ENCODE measurements around the gene GPHN.
"Not testable (repeated sequence)": the region's sequence is repeated elsewhere in the genome, so short reads cannot be mapped to it uniquely, and the experiment has no call there.

Gene GPHN

GRCh38 chr14:66490143-66491111 lies 17.5 kb upstream of the GPHN start:
- DNase-seq = no peak
- H3K4me1 Mint-ChIP-seq = peaks cover 2% of the 10 kb centered on the region
- H3K9me3 Mint-ChIP-seq = no peaks in the 10 kb centered on the region
- CTCF ChIA-PET = no interaction called here
- no peak overlapping the region for H3K4me3 Mint-ChIP-seq
- no peaks in the 10 kb centered on the region for H3K27me3 Mint-ChIP-seq
- H3K36me3 Mint-ChIP-seq = no peaks in the 10 kb centered on the region
- H3K27ac Mint-ChIP-seq = no peak overlapping the region

DNA sequence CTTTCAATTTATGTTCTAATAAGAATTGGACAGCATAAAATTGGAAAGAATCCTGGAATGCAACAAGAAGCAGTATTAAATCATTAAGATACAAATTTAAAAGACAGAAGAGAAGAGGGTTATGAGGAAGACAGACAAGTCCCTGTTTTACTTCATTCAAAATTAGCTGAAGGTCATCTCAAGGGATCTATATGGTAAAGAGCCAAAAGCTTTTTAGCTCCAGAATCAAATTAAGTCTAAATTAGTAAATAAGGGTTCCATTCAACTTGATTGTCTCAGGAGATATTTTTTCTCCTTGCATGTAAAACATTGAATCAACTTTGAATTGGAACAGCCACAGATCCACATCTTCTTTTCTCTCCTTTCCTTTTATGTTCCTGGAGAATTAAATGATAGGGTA lies 14.2 kb upstream of the GPHN start:
- Mint-ChIP-seq H3K27ac (no peak overlapping the region), H3K27me3 (no peaks in the 10 kb centered on the region), H3K9me3 (no peaks in the 10 kb centered on the region), H3K4me3 (no peak overlapping the region), H3K36me3 (no peaks in the 10 kb centered on the region), H3K4me1 (peaks cover 22% of the 10 kb centered on the region)
- no peak for DNase-seq
- CTCF ChIA-PET = no interaction called here

GRCh38 chr14:66495218-66496098 lies 12.5 kb upstream of the GPHN start:
- Mint-ChIP-seq H3K36me3 (no peaks in the 10 kb centered on the region), H3K4me3 (no peak overlapping the region), H3K9me3 (no peaks in the 10 kb centered on the region), H3K4me1 (peaks cover 26% of the 10 kb centered on the region), H3K27ac (peak overlapping the region; percentile 60), H3K27me3 (no peaks in the 10 kb centered on the region)
- CTCF ChIA-PET = interaction anchor here (0.7 to 1.1 kb wide), 5 partner anchors 8 to 663 kb away, joined by 3 to 5 read pairs (median 3); partner anchors contain the start of gene GPHN
- DNase-seq = peak; percentile 50

- peak overlapping the region; percentile 82 for H3K27ac Mint-ChIP-seq
- no peak overlapping the region for H3K4me3 Mint-ChIP-seq
- no peaks in the 10 kb centered on the region for H3K9me3 Mint-ChIP-seq
Observed at GRCh38 chr14:66496188-66496807, 11.6 kb upstream of the GPHN start.

GRCh38 chr14:66496911-66497310 lies 11.0 kb upstream of the GPHN start:
- Mint-ChIP-seq H3K36me3 (no peaks in the 10 kb centered on the region), H3K27me3 (no peaks in the 10 kb centered on the region), H3K9me3 (no peaks in the 10 kb centered on the region), H3K4me3 (no peak overlapping the region), H3K4me1 (peaks cover 26% of the 10 kb centered on the region), H3K27ac (peak overlapping the region; percentile 82)
- peak; percentile 39 for DNase-seq
- CTCF ChIA-PET = interaction anchor here (0.7 to 1.4 kb wide), 4 partner anchors 9 to 109 kb away, joined by 3 to 4 read pairs (median 3); partner anchors contain the start of gene GPHN

More at GRCh38 chr14:66496188-66496807, 11.6 kb upstream of the GPHN start:
- Mint-ChIP-seq H3K27me3 (no peaks in the 10 kb centered on the region), H3K4me1 (peaks cover 26% of the 10 kb centered on the region), H3K36me3 (no peaks in the 10 kb centered on the region)
- no peak for DNase-seq
- CTCF ChIA-PET = interaction anchor here (0.7 to 1.4 kb wide), 4 partner anchors 10 to 108 kb away, joined by 3 to 4 read pairs (median 3); partner anchors contain the start of gene GPHN

DNA sequence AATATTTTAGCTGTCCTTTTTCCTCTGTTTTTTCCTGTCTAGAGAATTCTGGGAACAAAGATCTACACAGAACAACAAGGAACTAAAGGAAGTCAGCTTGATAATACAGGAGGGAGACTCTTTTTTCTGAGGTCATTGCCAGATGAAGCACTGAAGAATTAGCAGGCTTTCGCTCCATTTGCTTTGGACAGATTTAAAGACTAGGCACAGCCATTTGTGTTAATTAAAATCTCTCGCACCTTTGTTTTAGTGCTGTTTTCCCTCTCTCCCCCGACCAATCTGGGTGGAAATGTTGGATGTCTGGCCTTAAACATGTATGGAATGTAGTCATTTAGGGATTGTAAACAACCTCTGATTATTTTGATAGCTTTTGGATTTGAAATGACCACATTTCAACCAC lies 9.6 kb upstream of the GPHN start:
- Mint-ChIP-seq H3K4me3 (no peak overlapping the region), H3K9me3 (no peaks in the 10 kb centered on the region), H3K4me1 (peaks cover 26% of the 10 kb centered on the region), H3K27ac (no peak overlapping the region), H3K27me3 (no peaks in the 10 kb centered on the region), H3K36me3 (no peaks in the 10 kb centered on the region)
- CTCF ChIA-PET = interaction anchor here (0.9 to 1.9 kb wide), 2 partner anchors 10 to 56 kb away, joined by 3 to 10 read pairs; partner anchors contain the start of gene GPHN
- DNase-seq = no peak

DNA sequence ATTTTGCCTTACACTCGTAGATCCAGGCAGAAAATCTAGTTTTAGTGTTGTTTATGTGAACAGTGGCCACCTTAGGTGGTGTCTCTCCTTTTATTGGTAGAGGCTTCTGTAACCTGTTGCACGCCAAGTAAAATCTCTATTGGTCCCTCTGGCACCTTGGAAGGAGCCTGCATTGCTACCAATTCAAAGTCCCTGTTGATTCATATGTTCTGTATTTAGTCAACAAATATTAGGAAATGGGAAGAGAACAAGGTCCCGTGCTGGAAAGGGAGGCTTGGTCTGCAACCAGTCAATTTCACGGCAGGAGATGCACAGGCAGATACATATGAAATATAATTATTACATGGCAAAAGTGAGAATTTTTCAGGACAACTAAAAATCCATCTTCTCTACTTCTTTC lies 6.4 kb upstream of the GPHN start:
- H3K27ac Mint-ChIP-seq = no peak overlapping the region
- H3K27me3 Mint-ChIP-seq = no peaks in the 10 kb centered on the region
- H3K4me1 Mint-ChIP-seq = peaks cover 17% of the 10 kb centered on the region
- H3K4me3 Mint-ChIP-seq = no peak overlapping the region
- CTCF ChIA-PET = no interaction called here
- no peaks in the 10 kb centered on the region for H3K9me3 Mint-ChIP-seq
- DNase-seq = no peak
- no peaks in the 10 kb centered on the region for H3K36me3 Mint-ChIP-seq

DNA sequence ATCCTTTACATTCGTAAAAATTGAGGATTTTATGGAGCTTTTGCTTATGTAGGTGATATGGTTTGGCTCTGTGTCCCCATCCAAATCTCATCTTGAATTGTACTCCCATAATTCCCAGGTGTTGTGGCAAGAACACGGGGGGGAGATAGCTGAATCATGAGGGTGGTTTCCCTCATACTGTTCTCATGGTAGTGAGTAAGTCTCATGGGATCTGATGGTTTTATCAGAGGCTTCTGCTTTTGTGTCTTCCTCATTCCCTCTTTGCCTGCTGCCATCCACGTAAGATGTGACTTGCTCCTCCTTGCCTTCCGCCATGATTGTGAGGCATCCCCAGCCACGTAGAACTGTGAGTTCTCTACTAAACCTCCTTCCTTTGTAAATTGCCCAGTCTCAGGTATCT lies 5.1 kb upstream of the GPHN start:
- H3K27ac Mint-ChIP-seq, H3K9me3 Mint-ChIP-seq, H3K4me3 Mint-ChIP-seq, H3K27me3 Mint-ChIP-seq, H3K36me3 Mint-ChIP-seq, CTCF ChIA-PET, DNase-seq: not testable (repeated sequence)
- peaks cover 17% of the 10 kb centered on the region for H3K4me1 Mint-ChIP-seq

DNA sequence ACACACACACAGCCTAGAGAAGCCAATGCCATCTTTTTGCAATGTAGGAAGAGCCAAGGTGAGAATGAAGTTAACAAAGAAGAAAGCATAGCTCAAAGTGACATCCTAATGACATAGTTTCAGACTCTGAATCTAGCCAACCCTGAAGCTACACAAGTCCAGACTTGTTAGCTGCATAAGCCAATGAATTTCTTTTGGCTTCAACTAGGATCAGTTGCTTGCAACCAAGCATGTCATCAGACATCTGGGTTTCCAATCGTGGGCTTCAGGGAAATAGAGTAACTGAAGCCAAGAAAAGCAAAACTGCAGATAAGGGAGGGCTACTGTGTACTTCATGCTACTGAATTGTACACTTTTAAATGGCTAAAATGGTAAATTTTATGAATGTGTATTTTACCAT lies 4.4 kb upstream of the GPHN start:
- H3K4me3 Mint-ChIP-seq = no peak overlapping the region
- peaks cover 8% of the 10 kb centered on the region for H3K27me3 Mint-ChIP-seq
- H3K27ac Mint-ChIP-seq = no peak overlapping the region
- no peak for DNase-seq
- CTCF ChIA-PET = no interaction called here
- H3K4me1 Mint-ChIP-seq = peaks cover 16% of the 10 kb centered on the region
- H3K9me3 Mint-ChIP-seq = no peaks in the 10 kb centered on the region
- no peaks in the 10 kb centered on the region for H3K36me3 Mint-ChIP-seq

- DNase-seq = no peak
- Mint-ChIP-seq H3K4me1 (peaks cover 32% of the 10 kb centered on the region), H3K27me3 (peaks cover 33% of the 10 kb centered on the region), H3K27ac (peak overlapping the region; percentile 87), H3K36me3 (peaks cover 3% of the 10 kb centered on the region), H3K4me3 (peak overlapping the region; percentile 82), H3K9me3 (no peaks in the 10 kb centered on the region)
- CTCF ChIA-PET = interaction anchor here (0.7 to 2.6 kb wide), 4 partner anchors 9 to 49 kb away, joined by 3 to 10 read pairs (median 4); no protein-coding TSS in a partner anchor
Observed at GRCh38 chr14:66507181-66507721, 696 bp upstream of the GPHN start.

- peaks cover 3% of the 10 kb centered on the region for H3K36me3 Mint-ChIP-seq
- H3K4me3 Mint-ChIP-seq = peak overlapping the region; percentile 82
- CTCF ChIA-PET = interaction anchor here (1.3 to 2.6 kb wide), 2 partner anchors 10 to 13 kb away, joined by 4 to 10 read pairs; no protein-coding TSS in a partner anchor
- H3K27ac Mint-ChIP-seq = peak overlapping the region; percentile 87
- H3K4me1 Mint-ChIP-seq = peaks cover 39% of the 10 kb centered on the region
- H3K27me3 Mint-ChIP-seq = peaks cover 33% of the 10 kb centered on the region
- DNase-seq = no peak
- no peaks in the 10 kb centered on the region for H3K9me3 Mint-ChIP-seq
Observed at GRCh38 chr14:66508547-66508845, 549 bp downstream of the GPHN start.

DNA sequence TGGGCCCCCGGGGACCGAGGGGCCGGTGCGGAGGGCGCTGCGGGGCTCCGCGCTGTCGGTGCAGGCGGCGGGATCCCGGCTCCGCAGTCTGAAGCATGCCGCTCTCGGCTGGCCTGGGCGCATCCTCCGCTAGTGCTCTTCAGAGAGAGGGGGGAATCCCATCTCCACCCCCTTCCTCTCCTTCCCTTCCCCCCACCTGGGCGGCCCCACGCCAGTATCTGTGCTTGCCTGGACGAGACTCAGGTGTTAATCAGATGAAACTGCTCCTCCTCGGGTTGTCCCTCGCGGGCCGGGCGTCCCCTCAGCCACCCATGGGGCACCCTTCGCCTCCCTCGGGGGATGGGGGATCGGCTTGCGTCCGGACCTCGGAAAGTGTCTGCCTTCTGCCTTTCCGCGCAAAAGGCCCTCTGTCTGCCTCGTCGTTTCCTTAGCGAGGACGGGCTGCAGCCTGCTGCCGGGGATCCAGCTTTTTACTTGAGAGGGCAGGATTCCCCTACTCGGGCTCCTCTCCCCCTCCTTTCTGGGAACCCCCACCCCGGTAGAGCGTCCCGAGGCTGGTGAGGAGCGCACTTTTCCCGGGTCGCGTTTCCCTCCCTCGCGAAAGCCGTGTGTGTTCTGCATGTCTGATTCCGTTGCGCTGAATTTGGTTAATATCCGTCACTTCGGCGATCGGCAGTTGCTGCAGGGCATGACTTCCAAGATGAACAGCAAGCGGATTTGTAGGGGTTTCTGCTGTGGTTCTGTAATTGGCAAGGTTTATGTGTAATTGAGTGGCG lies 1.1 kb downstream of the GPHN start:
- DNase-seq = peak; percentile 59
- peak overlapping the region; percentile 49 for H3K27ac Mint-ChIP-seq
- peak overlapping the region; percentile 67 for H3K4me3 Mint-ChIP-seq
- H3K36me3 Mint-ChIP-seq = peaks cover 3% of the 10 kb centered on the region
- H3K9me3 Mint-ChIP-seq = no peaks in the 10 kb centered on the region
- peaks cover 40% of the 10 kb centered on the region for H3K4me1 Mint-ChIP-seq
- CTCF ChIA-PET = interaction anchor here (1.3 to 2.6 kb wide), 2 partner anchors 10 to 14 kb away, joined by 4 to 10 read pairs; no protein-coding TSS in a partner anchor
- peaks cover 33% of the 10 kb centered on the region for H3K27me3 Mint-ChIP-seq

DNA sequence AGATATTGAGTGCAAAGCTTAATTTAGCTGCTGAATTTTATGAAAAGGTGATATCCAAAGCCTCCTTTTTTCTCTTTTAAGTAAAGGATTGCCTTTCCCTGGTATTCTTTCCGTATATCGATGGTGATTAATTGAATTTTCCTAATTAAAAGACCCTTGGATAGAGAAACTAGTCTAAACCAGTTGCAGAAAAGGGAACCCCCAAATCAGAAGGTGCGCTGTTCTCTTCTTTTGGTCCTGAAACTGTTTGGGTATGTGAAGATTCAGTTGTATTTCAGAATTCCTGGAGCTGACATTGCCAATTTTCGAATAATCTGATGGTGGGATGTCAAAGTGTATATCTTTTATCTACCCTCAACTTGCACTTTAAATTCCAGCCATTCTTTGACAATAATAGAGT lies 1.9 kb downstream of the GPHN start:
- H3K36me3 Mint-ChIP-seq = peaks cover 3% of the 10 kb centered on the region
- peaks cover 37% of the 10 kb centered on the region for H3K27me3 Mint-ChIP-seq
- CTCF ChIA-PET = no interaction called here
- DNase-seq = no peak
- no peaks in the 10 kb centered on the region for H3K9me3 Mint-ChIP-seq
- peaks cover 40% of the 10 kb centered on the region for H3K4me1 Mint-ChIP-seq
- peak overlapping the region; percentile 67 for H3K4me3 Mint-ChIP-seq
- H3K27ac Mint-ChIP-seq = no peak overlapping the region

All from activated naive CD4-positive, alpha-beta T cell treated with anti-CD3 and anti-CD28 coated beads, Interleukin-2, amount 10 ng/mL, durations not matched to agents 7 days and 5 days (primary cell).